HG02870 (cell line): ENCODE results near the gene TFB1M.
"Not testable (repeated sequence)": the region's sequence is repeated elsewhere in the genome, so short reads cannot be mapped to it uniquely, and the experiment has no call there.

Experiments used
- ATAC-seq: cut with Tn5 transposase; IDR thresholded peaks from one replicate; pipeline ENCODE4 v1.9.1; 2021; ENCODE audit warnings: mild to moderate bottlenecking, moderate library complexity; ENCODE audit not compliant: unreplicated experiment

TFB1M gene

GRCh38 chr6:155314092-155314772, at the start of gene TFB1M:
TFB1M (minus strand) TSS chr6:155314484; CDS start chr6:155314428, 56 bp downstream.
- ATAC-seq = peak; percentile 94

- not testable (repeated sequence) for ATAC-seq
Observed at GRCh38 chr6:155364021-155364420, 49.7 kb upstream of the TFB1M start.

GRCh38 chr6:155362968-155363632, 48.8 kb upstream of the TFB1M start:
- not testable (repeated sequence) for ATAC-seq

GRCh38 chr6:155354167-155354566, 39.9 kb upstream of the TFB1M start:
- ATAC-seq = no peak

- no peak for ATAC-seq
Observed at GRCh38 chr6:155352811-155353210, 38.5 kb upstream of the TFB1M start.

GRCh38 chr6:155352130-155352420, 37.8 kb upstream of the TFB1M start:
- ATAC-seq = no peak

- ATAC-seq = peak; percentile 96
Observed at GRCh38 chr6:155351273-155352129, 37.2 kb upstream of the TFB1M start.

GRCh38 chr6:155349956-155350355, 35.7 kb upstream of the TFB1M start:
- no peak for ATAC-seq

- no peak for ATAC-seq
Observed at GRCh38 chr6:155349129-155349528, 34.8 kb upstream of the TFB1M start.

- no peak for ATAC-seq
Observed at GRCh38 chr6:155347800-155348199, 33.5 kb upstream of the TFB1M start.

GRCh38 chr6:155346957-155347356, 32.7 kb upstream of the TFB1M start:
- ATAC-seq = no peak

- ATAC-seq = no peak
Observed at GRCh38 chr6:155344341-155345006, 30.2 kb upstream of the TFB1M start.

- peak; percentile 56 for ATAC-seq
Observed at GRCh38 chr6:155341130-155341828, 27.0 kb upstream of the TFB1M start.

GRCh38 chr6:155340464-155341129, 26.3 kb upstream of the TFB1M start:
- ATAC-seq = peak; percentile 31

- not testable (repeated sequence) for ATAC-seq
Observed at GRCh38 chr6:155339929-155340328, 25.6 kb upstream of the TFB1M start.

- not testable (repeated sequence) for ATAC-seq
Observed at GRCh38 chr6:155338237-155338636, 24.0 kb upstream of the TFB1M start.

- ATAC-seq = no peak
Observed at GRCh38 chr6:155335265-155335664, 21.0 kb upstream of the TFB1M start.

GRCh38 chr6:155334073-155334472, 19.8 kb upstream of the TFB1M start:
- ATAC-seq = peak; percentile 22

GRCh38 chr6:155333414-155333813, 19.1 kb upstream of the TFB1M start:
- ATAC-seq = peak; percentile 94

- ATAC-seq = no peak
Observed at GRCh38 chr6:155330922-155331321, 16.6 kb upstream of the TFB1M start.
